CD4-positive, alpha-beta T cell treated with Interleukin-6 for 4 hours (primary cell): ENCODE data around the gene CNOT1.

ENCODE experiments used
- DNase-seq: peaks from one replicate; pipeline ENCODE4 v3.0.0-alpha.2; 2020; ENCODE audit warnings: mixed read lengths

CNOT1 gene

DNA sequence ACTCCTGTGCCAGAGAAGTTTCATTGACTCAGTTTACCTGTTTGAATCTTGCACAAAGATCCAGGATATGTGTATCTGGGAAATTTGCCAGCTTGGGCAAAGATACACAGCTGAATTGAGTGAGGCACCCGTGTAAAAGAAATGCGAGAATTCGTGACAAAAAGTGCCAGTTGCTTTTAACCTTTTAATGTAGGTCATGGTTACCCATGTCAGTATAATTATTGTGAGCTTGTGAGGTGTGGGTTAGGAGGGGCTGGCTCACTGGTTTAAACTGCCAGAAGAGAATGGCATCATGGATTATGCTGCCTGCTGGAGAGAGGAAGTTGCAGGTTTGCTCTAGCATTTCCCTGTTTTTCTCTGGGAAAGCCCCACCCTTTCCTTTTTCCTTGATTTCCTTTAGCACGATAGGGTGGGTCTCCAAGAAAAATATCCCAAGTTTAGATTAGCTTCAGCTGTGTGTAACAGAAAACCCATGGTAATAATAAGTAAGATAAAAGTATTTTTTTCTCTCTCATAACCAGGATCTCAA lies 154.5 kb downstream of the CNOT1 start:
- no peak for DNase-seq

DNA sequence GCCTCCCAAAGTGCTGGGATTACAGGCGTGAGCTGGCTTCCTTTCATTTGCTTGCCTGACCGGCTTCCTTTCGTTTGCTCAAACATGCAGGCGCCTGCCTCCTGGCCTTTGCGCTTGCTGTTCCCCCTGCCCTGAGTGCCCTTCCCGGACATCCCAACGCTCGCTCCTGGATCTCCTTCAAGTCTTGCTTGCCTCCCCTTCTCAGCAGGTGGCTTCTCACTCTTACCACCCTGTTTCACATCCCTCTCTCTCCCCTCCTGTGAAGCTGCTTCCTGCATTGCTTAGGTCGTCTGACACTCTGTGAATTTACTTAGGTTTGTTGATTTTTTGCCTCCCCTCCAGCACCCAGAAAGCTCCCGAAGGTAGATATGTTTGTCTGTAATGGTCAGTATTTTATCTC lies 155.3 kb downstream of the CNOT1 start:
- no peak for DNase-seq

DNA sequence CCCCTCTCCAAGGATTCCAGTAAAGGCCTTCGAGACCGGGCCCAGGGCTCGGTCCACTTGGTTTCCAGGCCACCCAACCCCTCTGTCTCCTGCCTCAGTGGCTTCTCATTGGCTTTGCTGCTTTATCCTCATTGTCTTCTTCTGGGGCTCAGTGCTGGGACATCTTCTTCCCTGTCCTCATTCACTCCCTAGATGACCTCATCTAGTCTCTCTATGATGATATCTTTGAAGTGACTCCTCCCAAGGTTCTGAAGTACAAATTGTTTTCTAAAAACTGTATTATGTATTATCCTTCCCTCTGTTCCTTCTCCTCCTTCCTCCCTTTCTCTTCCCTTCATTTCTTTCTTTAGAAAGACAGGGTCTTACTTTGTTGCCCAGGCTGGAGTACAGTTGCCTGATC lies 156.8 kb downstream of the CNOT1 start:
- no peak for DNase-seq

DNA sequence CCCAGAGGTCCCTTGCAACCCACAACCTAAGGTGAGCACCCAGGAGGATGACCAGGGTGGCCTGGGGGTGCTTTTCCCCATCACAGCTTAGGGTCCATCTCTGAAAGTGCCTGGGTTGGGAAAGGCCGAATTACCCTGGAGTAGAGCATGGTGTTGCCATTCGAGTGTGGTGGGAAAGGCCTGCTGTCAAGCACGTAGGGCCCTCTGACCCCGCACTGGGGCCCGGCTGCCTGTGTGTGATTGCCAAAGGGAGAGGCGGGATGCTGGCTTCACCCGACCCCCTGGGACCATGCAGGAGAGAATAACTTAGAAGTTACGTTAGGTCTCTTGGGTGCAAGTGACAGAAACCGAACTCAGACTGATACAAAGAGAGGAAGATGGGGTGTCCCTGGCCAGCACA lies 157.4 kb downstream of the CNOT1 start:
- DNase-seq = no peak

DNA sequence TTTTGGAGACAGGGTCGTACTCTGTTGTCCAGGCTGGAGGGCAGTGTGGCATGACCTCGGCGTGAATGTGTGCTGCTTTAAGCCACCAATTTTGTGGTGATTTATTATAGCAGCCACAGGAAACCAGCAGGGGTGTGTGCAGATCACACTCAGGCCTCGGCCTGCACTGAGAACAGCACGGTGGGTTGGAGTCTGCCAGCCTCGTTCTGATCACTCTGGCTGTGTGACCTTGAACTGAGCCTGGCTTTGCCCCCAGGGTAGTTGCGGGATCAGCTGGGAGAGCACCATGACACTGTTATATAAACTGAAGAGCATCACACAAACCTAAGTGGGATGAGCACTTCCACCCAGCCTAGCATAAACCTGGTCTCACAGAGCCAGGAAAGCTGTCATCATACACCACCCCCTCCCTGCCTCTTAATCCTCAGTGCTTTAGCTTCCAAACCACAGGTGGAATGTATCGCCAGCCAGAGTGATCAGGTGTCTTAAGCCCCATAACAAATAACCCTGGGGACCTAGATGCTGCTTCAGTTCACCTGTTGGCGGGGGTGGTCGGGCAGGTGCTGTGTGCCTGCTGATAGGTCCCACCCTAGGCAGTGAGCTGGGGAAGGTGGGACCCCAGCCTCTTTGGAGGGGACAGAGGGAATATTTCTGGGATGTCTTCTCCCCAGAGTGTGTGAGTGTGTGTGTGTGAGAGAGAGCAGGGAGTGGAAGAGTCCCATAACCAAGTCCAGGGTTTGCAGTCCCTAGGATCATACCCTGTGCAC lies 158.2 kb downstream of the CNOT1 start:
- DNase-seq = no peak
